ENCODE results near the gene RPF1.

The RPF1 gene

DNA sequence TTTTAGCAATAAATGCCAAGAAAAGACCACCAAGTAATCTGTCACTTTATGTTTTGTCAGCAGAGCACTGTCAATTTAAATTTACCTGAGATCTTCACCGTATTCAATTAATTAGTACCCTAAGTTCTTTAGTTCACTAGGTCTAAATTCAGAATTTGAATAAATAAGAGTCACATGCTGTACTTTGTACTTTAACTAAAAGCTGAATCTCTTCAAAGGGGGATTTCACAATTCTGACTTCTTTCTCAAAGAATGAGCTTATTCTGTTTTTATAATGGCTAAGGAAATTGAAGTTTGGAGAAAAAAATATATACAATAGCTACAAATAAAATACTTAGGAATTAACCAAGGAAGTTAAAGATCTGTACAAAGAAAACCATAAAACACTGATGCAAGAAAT is 29.4 kb downstream of the RPF1 start:
- Histone ChIP-seq H3K27me3 (replicated peaks; ENCODE audit: control insufficient read depth, insufficient read depth, low read length) (no peaks in the 10 kb centered on the region), H3K4me3 (replicated peaks; ENCODE audit: low read depth, low read length) (no peak overlapping the region), H3K36me3 (ENCODE audit: control insufficient read depth, insufficient read depth, low read length) (no peaks in the 10 kb centered on the region)
- TF ChIP-seq, protein P1, sequence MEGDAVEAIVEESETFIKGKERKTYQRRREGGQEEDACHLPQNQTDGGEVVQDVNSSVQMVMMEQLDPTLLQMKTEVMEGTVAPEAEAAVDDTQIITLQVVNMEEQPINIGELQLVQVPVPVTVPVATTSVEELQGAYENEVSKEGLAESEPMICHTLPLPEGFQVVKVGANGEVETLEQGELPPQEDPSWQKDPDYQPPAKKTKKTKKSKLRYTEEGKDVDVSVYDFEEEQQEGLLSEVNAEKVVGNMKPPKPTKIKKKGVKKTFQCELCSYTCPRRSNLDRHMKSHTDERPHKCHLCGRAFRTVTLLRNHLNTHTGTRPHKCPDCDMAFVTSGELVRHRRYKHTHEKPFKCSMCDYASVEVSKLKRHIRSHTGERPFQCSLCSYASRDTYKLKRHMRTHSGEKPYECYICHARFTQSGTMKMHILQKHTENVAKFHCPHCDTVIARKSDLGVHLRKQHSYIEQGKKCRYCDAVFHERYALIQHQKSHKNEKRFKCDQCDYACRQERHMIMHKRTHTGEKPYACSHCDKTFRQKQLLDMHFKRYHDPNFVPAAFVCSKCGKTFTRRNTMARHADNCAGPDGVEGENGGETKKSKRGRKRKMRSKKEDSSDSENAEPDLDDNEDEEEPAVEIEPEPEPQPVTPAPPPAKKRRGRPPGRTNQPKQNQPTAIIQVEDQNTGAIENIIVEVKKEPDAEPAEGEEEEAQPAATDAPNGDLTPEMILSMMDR (IDR thresholded peaks at IDR 0.05; ENCODE audit: insufficient read depth, low read length, poor library complexity, severe bottlenecking), result no peak
- no peak for DNase-seq (ENCODE audit: extremely low read depth, insufficient read length)

DNA sequence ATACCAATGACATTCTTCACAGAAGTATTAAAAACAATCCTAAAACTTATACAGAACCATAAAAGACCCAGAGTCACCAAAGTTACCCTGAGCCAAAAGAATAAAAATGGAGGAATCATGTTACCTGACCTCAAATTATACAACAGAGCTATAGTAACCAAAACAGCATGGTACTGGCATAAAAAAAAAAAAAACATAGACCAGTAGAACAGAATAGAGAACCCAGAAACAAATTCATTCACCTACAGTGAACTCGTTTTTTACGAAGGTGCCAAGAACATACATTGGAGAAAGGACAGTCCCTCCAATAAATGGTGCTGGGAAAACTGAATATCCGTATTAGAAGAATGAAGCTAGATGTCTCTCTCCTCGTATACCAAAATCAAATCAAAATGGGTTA is 30.0 kb downstream of the RPF1 start:
- no peaks in the 10 kb centered on the region for H3K27me3 ChIP-seq (replicated peaks; ENCODE audit: control insufficient read depth, insufficient read depth, low read length)
- TF ChIP-seq, protein P1 (IDR thresholded peaks at IDR 0.05; ENCODE audit: insufficient read depth, low read length, poor library complexity, severe bottlenecking), result no peak
- no peaks in the 10 kb centered on the region for H3K36me3 ChIP-seq (ENCODE audit: control insufficient read depth, insufficient read depth, low read length)
- H3K4me3 ChIP-seq (replicated peaks; ENCODE audit: low read depth, low read length), result no peak overlapping the region
- DNase-seq (ENCODE audit: extremely low read depth, insufficient read length), result no peak

DNA sequence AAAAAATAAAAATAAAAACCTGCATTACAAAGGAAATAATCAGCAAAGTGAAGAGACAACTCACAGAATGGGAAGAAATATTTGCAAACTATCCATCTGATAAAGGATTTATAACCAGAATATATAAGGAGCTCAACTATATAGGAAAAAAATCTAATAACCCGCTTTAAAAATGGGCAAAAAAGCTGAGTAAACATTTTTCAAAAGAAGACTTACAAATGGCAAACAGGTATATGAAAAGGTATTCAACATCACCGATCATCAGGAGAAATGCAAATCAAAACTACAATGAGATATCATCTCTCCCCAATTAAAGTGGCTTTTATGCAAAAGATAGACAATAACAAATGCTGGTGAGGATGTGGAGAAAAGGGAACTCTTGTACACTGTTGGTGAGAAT is 31.1 kb downstream of the RPF1 start:
- Histone ChIP-seq H3K4me3 (replicated peaks; ENCODE audit: low read depth, low read length) (no peak overlapping the region), H3K27me3 (replicated peaks; ENCODE audit: control insufficient read depth, insufficient read depth, low read length) (no peaks in the 10 kb centered on the region), H3K36me3 (ENCODE audit: control insufficient read depth, insufficient read depth, low read length) (no peaks in the 10 kb centered on the region)
- TF ChIP-seq, protein P1 (IDR thresholded peaks at IDR 0.05; ENCODE audit: insufficient read depth, low read length, poor library complexity, severe bottlenecking), result no peak
- no peak for DNase-seq (ENCODE audit: extremely low read depth, insufficient read length)

DNA sequence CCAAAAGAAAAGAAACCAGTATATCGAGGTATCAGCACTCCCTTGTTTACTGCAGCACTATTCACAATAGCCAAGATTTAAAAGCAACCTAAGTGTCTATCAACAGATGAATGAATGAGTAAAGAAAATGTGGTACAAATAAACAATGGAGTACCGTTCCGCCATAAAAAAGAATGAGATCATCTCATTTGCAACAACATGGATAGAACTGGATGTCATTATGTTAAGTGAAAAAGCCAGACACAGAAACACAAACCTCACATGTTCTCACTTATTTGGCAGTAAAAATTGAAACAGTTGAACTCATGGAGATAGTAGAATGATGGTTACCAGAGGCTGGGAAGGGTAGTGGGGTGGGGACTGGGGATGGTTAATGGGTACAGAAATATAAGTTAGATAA is 31.6 kb downstream of the RPF1 start:
- Histone ChIP-seq H3K4me3 (replicated peaks; ENCODE audit: low read depth, low read length) (no peak overlapping the region), H3K36me3 (ENCODE audit: control insufficient read depth, insufficient read depth, low read length) (no peaks in the 10 kb centered on the region), H3K27me3 (replicated peaks; ENCODE audit: control insufficient read depth, insufficient read depth, low read length) (no peaks in the 10 kb centered on the region)
- no peak for DNase-seq (ENCODE audit: extremely low read depth, insufficient read length)
- TF ChIP-seq, protein P1 (IDR thresholded peaks at IDR 0.05; ENCODE audit: insufficient read depth, low read length, poor library complexity, severe bottlenecking), result no peak

DNA sequence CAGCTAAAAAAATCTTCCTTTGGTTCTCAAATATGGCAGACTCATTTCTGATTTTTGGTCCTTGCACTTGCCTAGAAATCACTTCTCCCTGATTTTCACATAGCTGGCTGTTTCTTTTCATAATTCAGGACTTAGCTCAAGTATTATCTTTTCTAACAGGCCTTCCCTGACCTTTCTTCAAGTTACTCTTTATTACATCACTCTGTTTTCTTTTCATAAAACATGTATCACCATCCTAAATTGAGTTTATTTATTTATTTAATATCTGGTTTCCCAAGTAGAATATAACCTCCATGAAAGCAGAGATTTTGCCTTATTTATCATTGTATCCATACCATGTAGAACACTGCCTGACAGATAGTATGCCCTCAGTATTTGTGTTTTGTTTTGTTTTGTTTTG is 45.5 kb downstream of the RPF1 start:
- H3K4me3 ChIP-seq (replicated peaks; ENCODE audit: low read depth, low read length), result no peak overlapping the region
- TF ChIP-seq, protein P1 (IDR thresholded peaks at IDR 0.05; ENCODE audit: insufficient read depth, low read length, poor library complexity, severe bottlenecking), result no peak
- H3K36me3 ChIP-seq (ENCODE audit: control insufficient read depth, insufficient read depth, low read length), result no peaks in the 10 kb centered on the region
- DNase-seq (ENCODE audit: extremely low read depth, insufficient read length), result no peak
- H3K27me3 ChIP-seq (replicated peaks; ENCODE audit: control insufficient read depth, insufficient read depth, low read length), result no peaks in the 10 kb centered on the region

DNA sequence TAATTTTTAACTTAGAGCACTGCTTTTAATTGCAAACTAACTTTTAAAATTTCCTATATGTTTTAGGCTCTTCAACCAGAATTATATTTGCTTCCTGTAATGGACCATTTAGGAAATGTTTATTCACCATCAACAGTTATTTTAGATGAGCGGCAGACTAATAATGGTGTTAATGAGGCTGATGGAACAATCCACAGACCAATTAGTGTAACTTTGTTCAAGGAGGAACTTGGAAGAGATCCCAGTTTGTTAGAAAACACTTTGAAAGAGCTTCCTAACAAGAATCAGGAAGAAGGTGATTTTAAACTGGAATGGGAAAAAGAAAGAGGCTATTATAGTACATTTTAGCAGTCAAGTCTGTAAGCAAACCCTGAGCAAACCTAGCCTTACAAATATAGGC is 46.7 kb downstream of the RPF1 start:
- TF ChIP-seq, protein P1 (IDR thresholded peaks at IDR 0.05; ENCODE audit: insufficient read depth, low read length, poor library complexity, severe bottlenecking), result no peak
- H3K27me3 ChIP-seq (replicated peaks; ENCODE audit: control insufficient read depth, insufficient read depth, low read length), result no peaks in the 10 kb centered on the region
- no peak for DNase-seq (ENCODE audit: extremely low read depth, insufficient read length)
- no peaks in the 10 kb centered on the region for H3K36me3 ChIP-seq (ENCODE audit: control insufficient read depth, insufficient read depth, low read length)
- H3K4me3 ChIP-seq (replicated peaks; ENCODE audit: low read depth, low read length), result no peak overlapping the region

All from GM06990 (cell line).